H1 (cell line): Measurements from ENCODE around the gene GSC. TPM values are rescaled to one million over a fixed set of nuclear protein-coding genes. Genes with fewer than 3 reads are reported as not detected.

Experiments
- BCL11A ChIP-seq, 2 experiments: IDR thresholded peaks; one replicate each; pipeline ENCODE4 v1.6.1; 2011; ENCODE audit warnings: low read depth in 2 of 2, low read length in 2 of 2, mild to moderate bottlenecking in 2 of 2
- CBX5 ChIP-seq: fragments of 300-800, 300-1000 bp; sonication (generic); IDR thresholded peaks from 2 replicates; pipeline ENCODE4 v1.7.1; 2016; ENCODE audit warnings: antibody characterized with exemption, low read length, low read depth
- CBX8 ChIP-seq: fragments of 300-800, 300-1000 bp; sonication (generic); IDR thresholded peaks from 2 replicates; pipeline ENCODE4 v1.7.1; 2016; ENCODE audit warnings: low read depth, low read length, borderline replicate concordance
- CHD1 ChIP-seq: IDR thresholded peaks from 2 replicates; pipeline ENCODE4 v1.6.1; 2012; ENCODE audit warnings: low read depth, low read length, improper control_type of control experiment
- CTBP2 ChIP-seq: IDR thresholded peaks from 2 replicates; pipeline ENCODE4 v1.7.0; 2011; ENCODE audit warnings: borderline replicate concordance, mild to moderate bottlenecking, moderate library complexity, mixed read lengths, low read length; ENCODE audit not compliant: insufficient read depth, insufficient read length
- HDAC2 ChIP-seq, 2 experiments: fragments of 300-600 bp in 1 of 2; sonication (generic) in 1 of 2; IDR thresholded peaks; 2 replicates each; pipeline ENCODE4 v1.6.1; 2011 to 2012; ENCODE audit warnings: low read depth in 2 of 2, low read length in 2 of 2, mild to moderate bottlenecking in 2 of 2, moderate library complexity in 2 of 2, borderline replicate concordance in 1 of 2, inconsistent platforms in 1 of 2
- MAFK ChIP-seq: IDR thresholded peaks from 2 replicates; pipeline ENCODE4 v1.6.1; 2012; ENCODE audit warnings: low read depth, mild to moderate bottlenecking, improper control_type of control experiment, low read length
- NRF1 ChIP-seq: IDR thresholded peaks from 2 replicates; pipeline ENCODE4 v1.6.1; 2011; ENCODE audit warnings: mild to moderate bottlenecking, low read depth, low read length, improper control_type of control experiment
- POU5F1 ChIP-seq: IDR thresholded peaks from 2 replicates; pipeline ENCODE4 v1.6.1; 2011; ENCODE audit warnings: low read depth, mild to moderate bottlenecking, low read length, moderate library complexity
- RAD21 ChIP-seq, 2 experiments: IDR thresholded peaks in 1 of 2; conservative IDR thresholded peaks in 1 of 2; 2 replicates each; pipeline ENCODE4 v1.6.1; 2011; ENCODE audit warnings: low read depth in 2 of 2, low read length in 2 of 2, improper control_type of control experiment in 1 of 2, inconsistent platforms in 1 of 2, mild to moderate bottlenecking in 1 of 2, moderate library complexity in 1 of 2
- RFX5 ChIP-seq: IDR thresholded peaks from 2 replicates; pipeline ENCODE4 v1.6.1; 2011; ENCODE audit warnings: low read depth, low read length, improper control_type of control experiment, borderline replicate concordance
- RNF2 ChIP-seq: fragments of 200-900, 300-1000 bp; sonication (generic); IDR thresholded peaks from 2 replicates; pipeline ENCODE4 v1.7.1; 2016; ENCODE audit warnings: borderline replicate concordance, low read depth, mild to moderate bottlenecking, antibody characterized with exemption, low read length; ENCODE audit not compliant: poor library complexity, severe bottlenecking; ENCODE audit errors: missing control alignments
- SIRT6 ChIP-seq: IDR thresholded peaks from one replicate; pipeline ENCODE4 v1.7.1; 2012; ENCODE audit warnings: low read length, inconsistent platforms
- SIX5 ChIP-seq: IDR thresholded peaks from 2 replicates; pipeline ENCODE4 v1.6.1; 2011; ENCODE audit warnings: mild to moderate bottlenecking, low read depth, low read length
- SUZ12 ChIP-seq: fragments of 200-600 bp; sonication (generic); IDR thresholded peaks from 2 replicates; pipeline ENCODE4 v1.6.1; 2012; ENCODE audit warnings: mild to moderate bottlenecking, inconsistent platforms, low read length, moderate library complexity, mixed read lengths
- TAF7 ChIP-seq: optimal IDR thresholded peaks from 2 replicates; pipeline ENCODE3; 2011; ENCODE audit warnings: low read depth, mild to moderate bottlenecking, inconsistent platforms, low read length, moderate library complexity, borderline replicate concordance
- TEAD4 ChIP-seq: IDR thresholded peaks from 2 replicates; pipeline ENCODE4 v1.6.1; 2012; ENCODE audit warnings: low read depth, low read length, inconsistent platforms, mixed read lengths
- polyA plus RNA-seq, 7 experiments: library from polyadenylated mRNA; depleted of rRNA in 3 of 7; stranded (reverse) in 5 of 7; unstranded in 2 of 7; fragments of >200 nt in 5 of 7; fragments of 200-250 nt in 2 of 7; gene quantifications; 1 replicate in 5 of 7; 2 replicates in 1 of 7; 4 replicates in 1 of 7; pipeline versions ENCODE4 v1.2.1 to v1.2.3, GENCODE V29; 2011 to 2013; ENCODE audit warnings: missing spikeins in 2 of 7, mixed read lengths in 2 of 7
- total RNA-seq: library from RNA; stranded (reverse); fragmentation: NEBNext Ultra II Directional; extraction: Animal tissue kit (Norgen Biotek cat#: 25700); gene quantifications from 2 replicates; pipeline ENCODE4 v1.2.1, GENCODE V29; 2021
- TF ChIP-seq, protein P1 (sequence below), 3 experiments: IDR thresholded peaks; 1 replicate in 2 of 3; 2 replicates in 1 of 3; pipeline versions ENCODE4 v1.5.1 to v1.6.1; 2011; ENCODE audit warnings: low read length in 3 of 3, mild to moderate bottlenecking in 3 of 3, inconsistent platforms in 2 of 3, low read depth in 1 of 3, moderate library complexity in 1 of 3; ENCODE audit not compliant: insufficient read depth in 1 of 3; ENCODE audit errors: control extremely low read depth in 1 of 3
- TF ChIP-seq, protein P2 (sequence below): IDR thresholded peaks from 2 replicates; pipeline ENCODE4 v1.6.1; 2011; ENCODE audit warnings: low read depth, mild to moderate bottlenecking, low read length; ENCODE audit not compliant: insufficient read depth

The GSC gene
- total and polyA plus RNA-seq, 2 of the 8 experiments (the other 6 are each of a cell fraction or from before 2014, with no cell fraction given) = 0.17 to 0.54 TPM

DNA sequence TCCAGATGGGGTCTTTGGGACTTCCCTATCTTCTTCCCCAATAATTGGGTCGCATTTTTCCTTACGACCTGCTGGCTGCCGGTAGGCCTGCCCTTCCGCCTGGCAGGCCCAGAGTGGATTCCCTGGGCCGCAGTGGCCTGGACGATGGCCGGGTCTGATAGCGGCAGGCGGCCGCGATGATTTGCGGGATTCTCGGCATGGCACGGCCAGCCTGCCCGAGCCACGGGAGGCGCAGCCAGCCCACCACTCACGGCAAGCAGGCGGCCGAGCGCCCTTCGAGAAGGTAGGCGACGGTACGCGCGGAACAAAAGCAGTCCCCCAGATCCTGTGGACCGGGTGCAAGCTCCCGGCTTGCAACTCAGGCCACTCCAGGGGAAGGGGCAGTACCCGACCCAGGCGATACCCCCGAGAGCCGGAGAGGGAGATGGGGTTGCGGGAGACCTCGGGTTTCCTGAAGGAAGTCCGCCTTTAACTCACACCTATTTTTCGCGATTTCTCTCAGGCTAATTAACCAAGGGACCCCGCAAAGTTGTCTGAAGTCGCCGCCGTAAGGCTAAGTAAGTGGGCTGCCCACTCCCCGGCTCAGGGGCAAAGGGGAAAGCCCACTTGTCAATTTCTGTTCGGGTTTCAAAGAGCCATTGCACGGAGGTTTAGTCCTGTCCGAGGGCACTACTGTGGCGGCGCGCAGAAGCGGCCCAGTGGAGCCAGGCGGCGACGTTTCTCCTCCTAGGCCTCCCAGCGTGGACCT, 1.4 kb upstream of the GSC start (continued):
- TF ChIP-seq TAF7 (no peak), MAFK (no peak), HDAC2 (IDR thresholded peaks at IDR 0.05; ENCODE audit: borderline replicate concordance in 1 of 2, low read depth in 2 of 2, low read length in 2 of 2) (no peak), CBX8 (peak; percentile 46; the same call in 1 of the 2 replicates), POU5F1 (no peak), RAD21 (IDR thresholded peaks at IDR 0.05 in 1 of 2, conservative IDR thresholded peaks at IDR 0.05 in 1 of 2; ENCODE audit: low read depth in 2 of 2, low read length in 2 of 2) (no peak), CBX5 (no peak), CTBP2 (peak; percentile 53), RNF2 (peak; percentile 96), SIX5 (no peak), SIRT6 (no peak), SUZ12 (peak; percentile 99), BCL11A (IDR thresholded peaks at IDR 0.05; ENCODE audit: low read depth in 2 of 2, low read length in 2 of 2) (no peak), CHD1 (no peak), NRF1 (no peak), RFX5 (no peak), TEAD4 (no peak)
- TF ChIP-seq, protein P1, sequence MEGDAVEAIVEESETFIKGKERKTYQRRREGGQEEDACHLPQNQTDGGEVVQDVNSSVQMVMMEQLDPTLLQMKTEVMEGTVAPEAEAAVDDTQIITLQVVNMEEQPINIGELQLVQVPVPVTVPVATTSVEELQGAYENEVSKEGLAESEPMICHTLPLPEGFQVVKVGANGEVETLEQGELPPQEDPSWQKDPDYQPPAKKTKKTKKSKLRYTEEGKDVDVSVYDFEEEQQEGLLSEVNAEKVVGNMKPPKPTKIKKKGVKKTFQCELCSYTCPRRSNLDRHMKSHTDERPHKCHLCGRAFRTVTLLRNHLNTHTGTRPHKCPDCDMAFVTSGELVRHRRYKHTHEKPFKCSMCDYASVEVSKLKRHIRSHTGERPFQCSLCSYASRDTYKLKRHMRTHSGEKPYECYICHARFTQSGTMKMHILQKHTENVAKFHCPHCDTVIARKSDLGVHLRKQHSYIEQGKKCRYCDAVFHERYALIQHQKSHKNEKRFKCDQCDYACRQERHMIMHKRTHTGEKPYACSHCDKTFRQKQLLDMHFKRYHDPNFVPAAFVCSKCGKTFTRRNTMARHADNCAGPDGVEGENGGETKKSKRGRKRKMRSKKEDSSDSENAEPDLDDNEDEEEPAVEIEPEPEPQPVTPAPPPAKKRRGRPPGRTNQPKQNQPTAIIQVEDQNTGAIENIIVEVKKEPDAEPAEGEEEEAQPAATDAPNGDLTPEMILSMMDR (IDR thresholded peaks at IDR 0.05; ENCODE audit: control extremely low read depth in 1 of 3, insufficient read depth in 1 of 3, low read depth in 1 of 3, low read length in 3 of 3) = no peak
- TF ChIP-seq, protein P2, sequence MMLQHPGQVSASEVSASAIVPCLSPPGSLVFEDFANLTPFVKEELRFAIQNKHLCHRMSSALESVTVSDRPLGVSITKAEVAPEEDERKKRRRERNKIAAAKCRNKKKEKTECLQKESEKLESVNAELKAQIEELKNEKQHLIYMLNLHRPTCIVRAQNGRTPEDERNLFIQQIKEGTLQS = no peak
